HK-2 (cell line): ENCODE results near the gene RYR2.

Experiments
- DNase-seq: peaks from one replicate; pipeline ENCODE4 v3.0.0-alpha.2; 2018; ENCODE audit not compliant: unreplicated experiment

RYR2 gene

GRCh38 chr1:237717106-237717505 lies 675.1 kb downstream of the RYR2 start:
- DNase-seq = no peak

GRCh38 chr1:237730826-237731350 lies 688.9 kb downstream of the RYR2 start:
- DNase-seq = no peak

DNA sequence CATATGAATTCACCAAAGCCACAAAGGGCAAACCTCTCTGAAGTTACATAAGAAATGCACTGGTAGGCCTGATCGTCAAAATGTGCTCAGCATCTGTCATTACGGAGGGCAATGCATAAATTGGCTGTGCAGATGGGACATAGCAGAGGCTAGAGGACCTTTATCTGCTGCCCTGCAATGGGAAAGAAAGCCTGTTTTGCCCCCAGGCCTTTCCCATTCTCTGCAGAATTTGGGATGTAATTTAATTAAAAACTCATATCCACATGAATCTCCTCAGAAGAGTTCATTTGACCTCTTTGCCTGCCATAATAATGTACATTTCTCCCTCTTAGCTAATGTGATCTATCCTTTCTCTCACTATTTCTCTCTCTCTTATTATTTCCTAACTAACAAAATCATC lies 690.7 kb downstream of the RYR2 start:
- DNase-seq = no peak

- DNase-seq = no peak
Measured at GRCh38 chr1:237736372-237737029, 694.5 kb downstream of the RYR2 start.

DNA sequence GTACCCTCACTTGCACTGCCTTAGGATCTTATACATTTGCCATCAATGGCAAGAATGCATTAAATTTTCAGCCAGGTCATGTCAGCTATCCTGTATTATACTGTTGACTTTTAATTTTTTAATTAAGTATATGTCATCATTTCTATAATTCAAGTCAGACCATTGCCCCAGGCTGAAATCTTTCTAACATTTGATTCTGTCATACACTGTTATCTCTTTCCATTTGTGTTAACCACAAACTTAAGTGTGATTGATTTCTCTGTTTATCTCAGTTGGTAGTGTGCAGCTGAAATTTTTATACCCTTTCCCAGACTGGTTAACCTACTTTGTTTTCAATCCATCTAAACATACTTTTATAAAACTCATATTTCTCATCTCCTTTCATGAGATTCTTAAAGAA lies 695.5 kb downstream of the RYR2 start:
- no peak for DNase-seq

DNA sequence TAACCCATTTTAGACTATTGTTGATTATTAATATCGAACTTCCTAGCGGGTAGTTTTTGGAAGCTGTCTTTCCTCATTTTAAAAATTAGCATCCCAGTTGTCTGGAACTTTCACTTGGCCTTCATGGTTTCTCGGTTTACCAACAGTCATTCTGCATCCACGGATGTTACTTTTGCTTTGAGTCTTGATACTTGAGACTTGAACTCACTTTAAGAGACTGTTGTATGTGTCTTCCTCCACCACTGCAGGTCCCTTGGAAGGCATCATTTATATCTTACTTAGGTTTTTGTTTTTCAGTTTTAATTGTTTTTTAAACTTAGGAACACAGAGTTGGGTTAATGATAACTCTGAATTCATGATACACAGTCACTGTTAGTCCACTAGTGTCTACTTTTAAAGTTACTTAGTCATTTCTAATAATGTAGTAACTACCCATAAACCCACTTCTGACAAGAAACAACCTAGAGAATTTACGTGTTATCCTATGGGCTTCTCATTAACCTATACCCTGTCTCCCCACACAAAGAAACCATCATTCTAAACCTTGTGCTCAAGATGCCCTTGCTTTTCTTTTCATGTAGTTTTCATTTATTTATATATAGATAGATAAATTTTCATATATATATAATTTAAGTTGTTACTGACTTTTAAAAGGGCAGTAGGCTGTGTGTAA lies 696.1 kb downstream of the RYR2 start:
- no peak for DNase-seq

DNA sequence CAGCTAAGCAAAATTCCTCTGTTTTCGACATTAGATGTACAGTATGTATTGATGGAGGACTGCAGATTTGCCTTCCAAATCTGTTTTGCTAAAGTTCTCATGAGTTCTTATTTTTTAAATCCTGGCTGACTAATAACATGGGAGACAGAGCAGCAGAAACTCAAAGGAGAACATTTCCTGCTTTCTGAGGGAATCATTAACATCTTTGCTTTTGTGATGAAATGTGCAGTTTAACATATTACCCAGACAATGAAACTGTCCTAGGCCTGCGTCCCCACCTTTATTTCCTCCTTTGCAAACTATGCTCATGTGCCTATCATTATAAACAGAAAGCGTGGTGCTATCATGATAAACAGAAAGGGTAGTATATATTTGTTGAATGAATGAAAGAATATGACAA lies 698.9 kb downstream of the RYR2 start:
- no peak for DNase-seq

DNA sequence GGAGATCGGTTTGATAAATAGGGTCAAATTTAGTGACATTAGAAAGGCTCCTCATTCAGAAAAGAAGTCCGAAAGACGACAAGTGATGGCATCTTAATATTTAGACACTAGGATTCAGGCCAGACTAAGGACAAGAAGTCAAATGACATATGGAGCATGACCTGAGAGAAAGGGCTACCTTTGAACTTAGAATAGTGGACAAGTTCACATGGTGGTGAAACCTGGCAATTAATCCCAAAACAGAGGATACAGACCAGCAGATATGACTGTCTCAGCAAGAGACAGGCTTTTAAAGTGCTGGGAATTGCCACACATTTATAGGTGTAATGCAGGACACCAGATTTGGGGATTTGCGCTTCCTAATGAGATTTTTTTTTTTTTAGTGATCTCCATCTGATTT lies 703.6 kb downstream of the RYR2 start:
- no peak for DNase-seq

- no peak for DNase-seq
Measured at GRCh38 chr1:237748171-237748960, 706.4 kb downstream of the RYR2 start.

- no peak for DNase-seq
Measured at GRCh38 chr1:237749122-237749521, 707.1 kb downstream of the RYR2 start.

DNA sequence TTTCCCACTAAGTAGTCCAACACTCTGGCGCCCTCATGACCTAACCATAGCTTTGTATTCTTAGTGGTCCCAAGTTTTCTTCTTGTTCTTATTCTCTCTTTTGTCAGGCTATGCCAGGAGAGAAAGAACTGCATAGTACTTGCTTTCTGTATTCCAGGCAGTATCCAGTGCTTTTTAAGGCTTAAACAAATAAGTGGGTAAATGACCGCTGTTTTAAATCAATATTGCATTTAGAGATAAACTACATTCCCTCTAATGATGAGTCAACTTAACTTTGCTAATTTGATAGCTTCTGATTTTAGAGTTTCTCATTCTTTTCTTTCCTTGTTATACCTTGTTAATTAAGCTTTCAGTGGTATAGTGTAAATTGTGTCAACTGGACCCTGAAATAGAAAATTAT lies 709.1 kb downstream of the RYR2 start:
- DNase-seq = no peak

DNA sequence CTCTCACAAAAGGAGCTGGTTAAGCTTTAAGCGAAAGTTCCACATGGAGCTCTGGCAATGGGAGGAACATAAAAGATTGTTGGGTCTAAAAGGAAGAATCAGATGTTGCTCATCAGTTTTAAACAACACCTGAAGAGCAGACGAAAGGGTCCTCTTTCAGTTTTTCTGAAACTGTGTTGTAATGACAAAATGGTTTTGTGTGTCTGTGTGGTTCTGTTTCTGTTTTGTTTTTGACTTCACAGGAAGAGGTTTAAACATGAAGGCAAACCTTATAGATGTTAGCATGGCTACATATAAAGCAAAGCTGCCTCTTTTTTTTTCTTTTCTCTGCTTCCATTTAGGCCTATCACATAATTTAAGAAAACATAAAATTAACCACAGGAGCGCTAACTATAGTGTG lies 712.6 kb downstream of the RYR2 start:
- DNase-seq = no peak

DNA sequence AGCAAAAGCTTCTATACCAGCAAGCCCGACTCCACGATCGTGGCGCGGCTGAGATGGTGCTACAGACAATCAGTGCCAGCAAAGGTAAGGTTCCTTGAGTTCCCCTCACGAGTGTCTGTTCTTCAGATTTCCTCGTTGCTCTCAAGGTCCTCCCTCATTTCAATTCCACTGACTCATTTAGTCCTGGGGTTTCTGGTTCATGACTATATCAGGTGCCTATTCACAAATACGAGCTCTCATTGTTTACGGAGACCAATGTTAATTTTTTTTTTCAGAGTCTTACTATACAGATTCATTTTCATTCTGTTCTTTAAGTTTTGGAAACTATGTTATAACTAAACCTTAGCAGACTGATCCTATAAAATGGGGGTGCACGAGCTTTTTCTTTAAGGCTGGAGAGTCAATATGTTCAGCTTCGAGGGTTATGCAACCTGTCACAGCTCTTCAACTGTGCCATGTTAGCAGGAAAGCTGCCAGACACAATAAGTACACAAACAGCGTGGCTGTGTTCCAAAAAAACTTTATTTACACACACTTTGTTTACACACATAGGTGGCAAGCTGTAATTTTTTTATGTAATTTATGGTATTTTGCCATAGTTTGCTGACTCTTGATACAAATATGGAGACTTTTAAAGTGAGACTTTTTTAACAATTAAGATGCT lies 714.5 kb downstream of the RYR2 start:
- no peak for DNase-seq

GRCh38 chr1:237759377-237759776 lies 717.4 kb downstream of the RYR2 start:
- no peak for DNase-seq

DNA sequence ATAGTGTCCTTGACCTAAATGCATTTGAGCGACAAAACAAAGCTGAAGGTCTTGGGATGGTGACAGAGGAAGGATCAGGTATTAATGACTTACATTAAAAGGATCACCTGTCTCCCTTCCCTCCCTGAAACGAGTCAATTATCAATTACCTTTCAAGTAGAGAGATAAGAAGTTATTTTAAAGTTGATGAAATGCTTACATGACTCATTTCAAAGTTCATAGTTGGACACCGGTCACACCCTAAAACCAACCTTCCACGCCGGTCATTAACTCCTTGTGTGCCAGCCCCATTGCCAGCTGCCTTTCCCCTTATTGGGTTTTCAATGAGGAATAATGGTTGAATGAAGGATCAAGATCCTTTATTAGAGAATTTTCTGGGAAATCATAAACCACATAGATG lies 719.0 kb downstream of the RYR2 start:
- DNase-seq = no peak

- DNase-seq = no peak
Measured at GRCh38 chr1:237763137-237763536, 721.2 kb downstream of the RYR2 start.

- no peak for DNase-seq
Measured at GRCh38 chr1:237763751-237764150, 721.8 kb downstream of the RYR2 start.

DNA sequence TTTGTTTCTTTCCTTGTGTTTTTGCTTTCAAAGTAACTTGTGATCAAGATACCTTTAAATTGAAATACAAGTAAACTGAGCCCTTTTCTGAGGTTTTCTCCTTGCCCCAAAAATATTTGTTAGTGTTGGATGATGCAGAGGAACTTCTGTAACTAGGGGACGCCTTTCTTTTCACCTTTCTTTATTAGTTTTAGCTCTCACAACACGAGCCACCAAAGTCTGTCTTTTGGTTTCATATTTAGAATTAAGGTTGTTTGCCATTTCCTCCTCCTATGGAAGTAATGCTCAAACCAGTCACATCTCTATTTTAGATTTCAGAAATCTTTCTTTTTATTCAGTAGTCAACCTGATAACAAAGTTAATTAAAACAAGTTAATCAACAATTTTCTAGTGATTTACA lies 727.9 kb downstream of the RYR2 start:
- DNase-seq = no peak

GRCh38 chr1:237772009-237772408 lies 730.0 kb downstream of the RYR2 start:
- DNase-seq = no peak

DNA sequence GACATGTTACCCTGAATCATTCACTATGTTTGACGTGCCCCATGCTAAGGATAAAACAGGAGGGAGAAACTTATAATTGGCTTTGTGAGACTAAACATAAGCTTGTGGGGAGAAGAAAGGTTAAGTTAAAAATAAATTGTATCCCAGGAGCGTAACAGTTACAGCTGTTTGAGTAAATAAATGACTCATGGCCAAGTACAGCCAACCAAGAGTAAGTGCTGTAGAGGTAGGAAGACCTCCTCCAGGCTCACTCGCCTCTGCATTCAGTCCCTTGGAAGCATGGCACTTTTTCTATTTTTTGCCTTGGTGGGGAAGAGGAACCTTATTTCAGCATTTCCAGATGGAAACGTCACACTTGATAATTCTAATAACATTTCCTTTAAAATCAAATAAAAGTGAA lies 732.3 kb downstream of the RYR2 start:
- DNase-seq = no peak

DNA sequence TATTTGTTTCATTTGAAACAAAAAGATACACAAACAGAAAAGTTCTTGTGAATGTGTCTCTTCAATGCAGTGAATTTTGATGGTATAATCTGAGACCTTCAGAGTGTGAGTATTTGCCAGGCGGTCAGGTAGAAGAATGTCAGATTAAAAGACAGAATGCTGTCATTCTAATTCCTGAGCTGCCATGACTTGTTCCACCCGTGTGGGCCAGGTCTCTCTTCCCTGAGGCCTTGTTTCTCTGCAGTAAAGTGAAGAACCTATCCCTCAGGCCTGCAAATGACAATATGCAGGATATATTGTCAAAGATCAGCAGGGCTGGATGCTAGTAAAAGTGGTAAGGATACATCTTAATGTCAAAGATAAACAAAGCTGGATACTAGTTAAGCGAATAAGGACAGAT lies 737.4 kb downstream of the RYR2 start:
- DNase-seq = no peak

DNA sequence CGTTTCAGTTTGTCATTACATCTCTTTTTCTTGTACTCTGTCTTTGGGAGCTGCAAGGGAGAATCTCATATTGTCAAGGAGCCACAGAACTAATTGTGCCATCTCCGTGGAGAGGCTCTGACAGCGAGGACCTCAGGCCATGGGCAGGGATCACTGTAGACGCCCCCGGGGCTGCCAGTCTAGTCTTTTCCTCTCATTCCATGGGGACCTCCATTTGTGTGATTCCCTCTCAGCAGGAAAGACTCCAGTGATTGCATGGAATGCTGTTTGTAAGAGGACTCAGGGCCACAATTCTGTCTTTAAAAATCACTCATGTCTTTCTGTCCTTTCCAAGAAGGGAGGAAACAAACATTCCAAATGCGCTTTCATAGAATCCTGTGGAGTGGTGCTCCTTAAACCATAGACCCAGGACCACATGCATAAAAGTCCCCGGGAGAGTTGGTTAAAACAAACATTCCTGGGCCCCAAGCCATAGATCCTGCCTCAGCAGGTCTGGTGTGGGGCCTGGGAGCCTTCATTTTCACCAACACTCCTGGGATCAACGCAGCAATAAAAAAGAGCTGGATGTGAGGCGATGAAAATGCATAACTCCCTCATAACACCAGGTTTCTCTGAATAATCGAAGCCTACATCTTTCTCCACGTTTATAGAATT lies 744.2 kb downstream of the RYR2 start:
- no peak for DNase-seq
